HepG2 (cell line): ENCODE results near the gene IKZF5. TPM values are rescaled to one million over a fixed set of nuclear protein-coding genes. Genes with fewer than 3 reads are reported as not detected.
A peak's percentile ranks its signal among the peaks of the same experiment; 100 is the strongest.

Experiments
- AHDC1 ChIP-seq: sonication (generic); formaldehyde crosslinking; IDR thresholded peaks from 2 replicates; pipeline ENCODE4 v1.5.1; 2020; ENCODE audit warnings: mild to moderate bottlenecking, missing genetic modification reagents, borderline replicate concordance
- FOXK1 ChIP-seq: sonication (generic); formaldehyde crosslinking; IDR thresholded peaks from 2 replicates; pipeline ENCODE4 v1.4.0; 2020; ENCODE audit warnings: low read depth, missing genetic modification reagents, borderline replicate concordance
- GFI1 ChIP-seq: sonication (generic); formaldehyde crosslinking; IDR thresholded peaks from 2 replicates; pipeline ENCODE4 v1.5.0; 2020; ENCODE audit warnings: missing genetic modification reagents, mild to moderate bottlenecking, borderline replicate concordance
- GZF1 ChIP-seq: sonication (generic); formaldehyde crosslinking; IDR thresholded peaks from 2 replicates; pipeline ENCODE4 v1.5.1; 2020; ENCODE audit warnings: mild to moderate bottlenecking, missing genetic modification reagents
- IRF2 ChIP-seq: IDR thresholded peaks from 2 replicates; pipeline ENCODE4 v1.6.1; 2018; ENCODE audit warnings: missing genetic modification reagents, missing compliant biosample characterization
- MAFK ChIP-seq, 2 experiments: IDR thresholded peaks in 1 of 2; conservative IDR thresholded peaks in 1 of 2; 2 replicates each; pipeline ENCODE4 v1.6.1; 2011; ENCODE audit warnings: improper control_type of control experiment in 2 of 2, low read length in 2 of 2
- MXD1 ChIP-seq: sonication (generic); formaldehyde crosslinking; IDR thresholded peaks from 2 replicates; pipeline ENCODE4 v1.4.0; 2020; ENCODE audit warnings: mild to moderate bottlenecking, missing genetic modification reagents
- NR2F1 ChIP-seq, 2 experiments: fragments of 450-650 bp in 1 of 2; formaldehyde crosslinking in 1 of 2; IDR thresholded peaks; 2 replicates each; pipeline versions ENCODE4 v1.5.0 to v1.6.1; 2016 to 2020; ENCODE audit warnings: mild to moderate bottlenecking in 1 of 2, missing compliant biosample characterization in 1 of 2, missing genetic modification reagents in 1 of 2, moderate library complexity in 1 of 2
- SETDB1 ChIP-seq: sonication (generic); formaldehyde crosslinking; IDR thresholded peaks from 2 replicates; pipeline ENCODE4 v1.5.1; 2020; ENCODE audit warnings: missing genetic modification reagents, mild to moderate bottlenecking, borderline replicate concordance
- TOPORS ChIP-seq: sonication (generic); formaldehyde crosslinking; IDR thresholded peaks from 2 replicates; pipeline ENCODE4 v1.8.0; 2023; ENCODE audit warnings: mild to moderate bottlenecking, missing genetic modification reagents
- ZBTB4 ChIP-seq: sonication (generic); formaldehyde crosslinking; IDR thresholded peaks from 2 replicates; pipeline ENCODE4 v1.4.0; 2020; ENCODE audit warnings: missing genetic modification reagents, mild to moderate bottlenecking, borderline replicate concordance
- ZNF513 ChIP-seq: sonication (generic); formaldehyde crosslinking; conservative IDR thresholded peaks from 2 replicates; pipeline ENCODE4 v1.5.0; 2020; ENCODE audit warnings: missing genetic modification reagents
- ZNF530 ChIP-seq: sonication (generic); formaldehyde crosslinking; IDR thresholded peaks from 2 replicates; pipeline ENCODE4 v1.5.0; 2020; ENCODE audit warnings: low read depth, mild to moderate bottlenecking, missing genetic modification reagents
- ZNF543 ChIP-seq: sonication (generic); formaldehyde crosslinking; IDR thresholded peaks from 2 replicates; pipeline ENCODE4 v1.4.0; 2020; ENCODE audit warnings: mild to moderate bottlenecking, missing genetic modification reagents
- ZNF562 ChIP-seq: sonication (generic); formaldehyde crosslinking; IDR thresholded peaks from 2 replicates; pipeline ENCODE4 v1.8.0; 2022; ENCODE audit warnings: missing genetic modification reagents, borderline replicate concordance
- ZNF672 ChIP-seq: sonication (generic); formaldehyde crosslinking; IDR thresholded peaks from 2 replicates; pipeline ENCODE4 v1.8.1; 2022; ENCODE audit warnings: missing genetic modification reagents
- ZNF83 ChIP-seq: sonication (generic); formaldehyde crosslinking; IDR thresholded peaks from 2 replicates; pipeline ENCODE4 v1.4.0; 2020; ENCODE audit warnings: missing genetic modification reagents, mild to moderate bottlenecking, borderline replicate concordance
- polyA plus RNA-seq, 8 experiments: library from polyadenylated mRNA; depleted of rRNA in 3 of 8; stranded (reverse) in 7 of 8; unstranded in 1 of 8; fragments of >200 nt; fragmentation: Illumina TruSeq in 4 of 8; extraction: Trizol in 4 of 8; gene quantifications; 2 replicates each; pipeline versions ENCODE4 v1.2.1 to v1.2.3, GENCODE V29; 2011 to 2016; ENCODE audit warnings: low read depth in 4 of 8, missing spikeins in 1 of 8, mixed read lengths in 1 of 8; ENCODE audit not compliant: insufficient read depth in 1 of 8
- total RNA-seq, 5 experiments: library from RNA; depleted of rRNA; stranded (reverse); fragments of >200 nt; fragmentation: Illumina TruSeq; extraction: Trizol; gene quantifications; 2 replicates each; pipeline ENCODE4 v1.2.3, GENCODE V29; 2016; ENCODE audit warnings: low read depth in 1 of 5

Gene IKZF5
- total and polyA plus RNA-seq, 2 of the 13 experiments (the other 11 are each of a cell fraction or from before 2014, with no cell fraction given): 3.7 to 12.0 TPM

GRCh38 chr10:122953902-122954730 lies 54.5 kb downstream of the IKZF5 start, which contains the start of gene C10orf88 (continued):
- TF ChIP-seq ZNF562 (CRISPR knock-in tag) (no peak; the same call in 1 of the 2 replicates), ZNF530 (no peak), AHDC1 (CRISPR knock-in tag) (peak; percentile 58), ZNF672 (CRISPR knock-in tag) (no peak), SETDB1 (CRISPR knock-in tag) (no peak), ZNF543 (CRISPR knock-in tag) (peak; percentile 95), MXD1 (CRISPR knock-in tag) (peak; percentile 90), IRF2 (CRISPR knock-in tag) (peak; percentile 93), ZBTB4 (peak; percentile 96), TOPORS (CRISPR knock-in tag) (peak; percentile 96), FOXK1 (CRISPR knock-in tag) (peak; percentile 89), GZF1 (CRISPR knock-in tag) (peak; percentile 92; the same call in 1 of the 2 replicates), NR2F1 (CRISPR knock-in tag; IDR thresholded peaks at IDR 0.05) (peak in 1 of 2 experiments; percentile 19; a peak in 1 of 4 replicates), GFI1 (peak; percentile 70), ZNF513 (no peak), ZNF83 (peak; percentile 63; the same call in 1 of the 2 replicates), MAFK (conservative IDR thresholded peaks at IDR 0.05 in 1 of 2, IDR thresholded peaks at IDR 0.05 in 1 of 2; ENCODE audit: low read length in 2 of 2) (no peak)
